Epidermal melanocyte (primary cell): Measurements from ENCODE around the gene DNM1.

Experiments
- DNase-seq: peaks from one replicate; pipeline ENCODE4 v3.0.0; 2011; ENCODE audit warnings: low spot score; ENCODE audit not compliant: insufficient read length

Gene DNM1

DNA sequence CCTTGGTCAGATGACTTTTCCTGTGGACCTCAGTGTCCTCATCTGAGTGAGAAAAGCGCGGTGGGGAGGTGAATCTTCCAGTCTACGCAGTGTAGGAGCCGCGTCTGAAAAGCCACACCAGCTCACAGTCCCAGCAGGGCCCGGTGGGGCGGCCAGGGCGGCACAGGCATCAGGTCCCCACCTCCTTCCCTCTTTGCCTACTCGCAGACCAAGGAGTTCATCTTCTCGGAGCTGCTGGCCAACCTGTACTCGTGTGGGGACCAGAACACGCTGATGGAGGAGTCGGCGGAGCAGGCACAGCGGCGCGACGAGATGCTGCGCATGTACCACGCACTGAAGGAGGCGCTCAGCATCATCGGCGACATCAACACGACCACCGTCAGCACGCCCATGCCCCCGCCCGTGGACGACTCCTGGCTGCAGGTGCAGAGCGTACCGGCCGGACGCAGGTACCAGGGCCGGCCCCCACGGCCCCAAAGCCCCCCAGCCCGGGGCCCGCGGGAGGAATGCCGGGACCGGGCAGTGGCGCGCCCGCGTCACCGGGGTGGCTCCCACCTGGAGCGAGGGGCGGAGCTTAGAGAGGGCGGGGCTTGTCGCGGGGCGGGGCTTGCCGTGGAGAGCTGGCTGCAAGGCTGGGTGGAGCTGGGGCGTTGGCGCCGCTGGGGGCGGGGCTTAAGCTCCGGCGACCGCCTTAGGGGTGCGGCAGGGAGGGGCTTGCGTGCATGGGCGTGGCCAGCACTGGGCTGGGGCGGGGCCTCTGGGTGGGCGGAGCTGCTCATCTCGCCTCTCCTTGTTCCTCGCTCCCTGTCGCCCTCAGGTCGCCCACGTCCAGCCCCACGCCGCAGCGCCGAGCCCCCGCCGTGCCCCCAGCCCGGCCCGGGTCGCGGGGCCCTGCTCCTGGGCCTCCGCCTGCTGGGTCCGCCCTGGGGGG lies 47.0 kb downstream of the DNM1 start:
- DNase-seq: peak; percentile 54

DNA sequence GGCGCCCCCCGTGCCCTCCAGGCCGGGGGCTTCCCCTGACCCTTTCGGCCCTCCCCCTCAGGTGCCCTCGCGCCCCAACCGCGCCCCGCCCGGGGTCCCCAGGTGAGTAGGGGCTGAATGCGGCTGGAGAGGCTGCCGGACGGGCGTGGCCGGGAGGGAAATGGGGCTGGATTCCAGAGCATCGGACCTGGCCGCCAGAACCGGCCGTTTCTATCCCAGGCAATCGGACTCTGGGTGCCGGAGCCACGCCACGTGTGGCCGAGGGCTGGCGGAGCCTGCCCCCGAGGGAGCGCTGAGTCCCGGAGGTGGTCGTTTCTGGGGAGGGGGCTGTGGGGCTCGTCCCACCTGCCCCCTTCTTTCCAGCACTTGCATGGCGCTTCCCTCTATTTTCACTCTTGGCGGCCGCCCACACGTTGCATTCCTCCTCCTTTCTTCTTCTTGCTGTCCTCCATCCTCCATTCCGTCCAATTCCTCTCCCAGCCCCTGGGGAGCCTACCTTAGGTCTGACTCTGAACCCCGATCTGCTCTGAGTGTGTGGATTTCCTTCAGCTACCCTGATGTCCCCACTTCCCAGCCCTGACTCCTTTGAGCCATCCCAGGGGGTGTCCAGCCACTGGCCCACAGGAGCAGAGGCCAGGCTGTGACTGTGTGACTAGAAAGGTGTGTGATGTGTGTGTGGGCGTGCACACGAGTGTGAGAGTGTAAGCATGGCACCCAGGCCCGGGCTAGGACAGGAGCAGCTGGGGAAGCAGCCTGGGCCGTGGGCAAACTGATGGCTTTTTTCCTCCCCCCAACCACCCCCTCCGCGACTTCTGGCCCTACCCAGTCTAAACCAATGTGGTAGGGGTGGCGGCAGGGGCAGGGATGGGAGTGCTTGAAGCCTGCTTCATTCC lies 47.9 kb downstream of the DNM1 start:
- DNase-seq: no peak

DNA sequence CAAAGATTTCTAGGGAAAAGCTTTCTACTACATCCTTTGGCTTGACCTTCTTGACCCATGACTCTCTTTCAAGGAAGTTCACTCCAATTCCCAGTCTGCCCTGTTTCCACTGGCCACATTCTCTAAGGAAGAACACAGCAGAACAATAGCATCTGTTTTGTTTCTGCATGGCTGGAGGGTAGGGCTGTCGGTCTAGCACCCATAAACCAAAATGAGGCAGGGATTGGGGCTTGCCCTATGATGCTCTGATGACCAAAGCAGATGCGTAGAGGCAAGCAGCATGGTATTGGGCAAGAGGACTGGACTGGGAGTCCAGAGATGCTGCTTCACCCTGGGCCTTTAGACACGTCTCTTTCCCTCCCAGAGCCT lies 48.5 kb downstream of the DNM1 start:
- no peak for DNase-seq

GRCh38 chr9:128252317-128253139 lies 49.3 kb downstream of the DNM1 start:
- no peak for DNase-seq

GRCh38 chr9:128253140-128253990 lies 50.2 kb downstream of the DNM1 start:
- no peak for DNase-seq

GRCh38 chr9:128253991-128254346 lies 50.8 kb downstream of the DNM1 start:
- no peak for DNase-seq

DNA sequence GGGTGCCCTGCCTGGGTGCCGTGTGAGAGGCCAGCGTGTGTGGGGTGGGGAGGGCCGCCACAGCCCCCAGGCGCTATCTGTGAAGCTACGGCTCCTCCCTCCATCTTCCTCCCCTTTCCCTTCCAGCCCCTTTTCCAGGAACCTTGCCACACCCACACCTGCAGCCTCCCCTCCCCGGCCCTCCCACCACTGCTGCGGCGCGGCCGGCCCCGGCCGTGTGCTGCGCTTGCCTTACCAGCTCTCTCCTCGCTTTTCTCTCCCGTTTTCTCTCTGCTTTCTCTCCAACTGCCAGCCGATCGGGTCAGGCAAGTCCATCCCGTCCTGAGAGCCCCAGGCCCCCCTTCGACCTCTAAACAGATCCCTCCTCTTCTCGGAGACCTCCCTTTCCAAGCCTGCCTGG lies 51.2 kb downstream of the DNM1 start:
- no peak for DNase-seq

DNA sequence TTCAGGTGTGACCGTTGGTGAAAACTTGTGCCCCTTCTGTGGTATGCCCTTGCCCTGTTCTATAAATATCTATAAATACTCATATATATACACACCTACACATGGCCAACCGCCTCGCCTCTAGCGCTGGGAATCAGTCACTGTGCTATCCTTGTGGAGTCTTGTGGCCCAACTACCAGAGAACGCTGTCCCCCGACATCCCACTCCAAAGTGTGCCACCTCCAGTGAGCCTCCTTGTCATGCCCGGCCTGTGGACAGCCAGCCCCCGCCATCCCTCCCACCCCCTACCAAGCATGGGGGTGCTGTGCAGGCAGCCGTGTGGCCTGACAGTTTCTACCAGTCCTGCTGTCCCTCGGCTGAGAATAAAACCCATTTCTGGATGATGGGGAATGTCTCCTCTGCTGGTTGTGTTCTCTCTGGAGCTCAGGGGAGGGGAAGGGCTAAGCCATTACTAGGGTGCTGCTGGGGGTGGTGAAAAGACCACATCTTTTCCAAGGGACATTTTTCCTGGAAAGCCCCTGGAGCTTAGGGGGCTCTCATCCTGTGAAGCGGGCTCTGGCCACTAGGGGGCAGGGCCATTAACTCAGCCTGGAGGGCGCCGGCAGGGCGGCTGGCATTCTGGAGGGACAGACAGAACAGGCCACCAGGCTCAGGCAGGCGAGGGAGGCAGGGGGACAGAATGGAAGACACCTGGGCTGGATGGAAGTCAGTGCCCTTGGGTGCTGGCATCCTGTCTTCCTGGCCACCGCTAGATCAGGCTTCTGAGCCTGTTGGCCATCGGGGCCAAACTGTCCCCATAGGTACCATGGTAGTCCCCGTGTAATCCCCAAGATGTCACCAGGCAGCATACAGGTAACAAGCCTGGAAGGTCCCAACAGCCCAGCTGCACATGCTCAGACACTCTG lies 51.9 kb downstream of the DNM1 start:
- peak; percentile 90 for DNase-seq

- no peak for DNase-seq
Measured at GRCh38 chr9:128257086-128257825, 54.1 kb downstream of the DNM1 start.

DNA sequence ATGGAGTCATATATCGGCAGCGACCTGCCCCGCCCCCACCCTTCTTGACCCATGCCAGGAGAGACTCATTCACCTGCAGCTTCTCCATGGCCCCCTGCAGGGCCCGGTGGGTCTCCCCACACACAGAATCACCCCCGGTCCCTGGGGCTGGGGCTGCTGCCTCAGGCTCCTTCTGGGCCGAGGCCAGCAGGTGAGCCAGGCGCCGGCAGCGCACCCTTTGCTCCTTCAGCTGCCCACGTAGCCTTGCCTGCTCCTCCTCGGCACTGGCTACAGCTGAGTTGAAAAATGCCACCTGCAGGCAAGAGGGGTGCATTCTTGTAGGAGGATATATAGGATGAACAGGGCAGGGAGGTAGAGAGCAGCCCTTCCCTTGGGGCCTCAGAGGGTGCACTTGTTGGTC lies 54.7 kb downstream of the DNM1 start:
- no peak for DNase-seq

- no peak for DNase-seq
Measured at GRCh38 chr9:128258326-128258725, 55.1 kb downstream of the DNM1 start.

- no peak for DNase-seq
Measured at GRCh38 chr9:128259156-128259555, 56.0 kb downstream of the DNM1 start.

DNA sequence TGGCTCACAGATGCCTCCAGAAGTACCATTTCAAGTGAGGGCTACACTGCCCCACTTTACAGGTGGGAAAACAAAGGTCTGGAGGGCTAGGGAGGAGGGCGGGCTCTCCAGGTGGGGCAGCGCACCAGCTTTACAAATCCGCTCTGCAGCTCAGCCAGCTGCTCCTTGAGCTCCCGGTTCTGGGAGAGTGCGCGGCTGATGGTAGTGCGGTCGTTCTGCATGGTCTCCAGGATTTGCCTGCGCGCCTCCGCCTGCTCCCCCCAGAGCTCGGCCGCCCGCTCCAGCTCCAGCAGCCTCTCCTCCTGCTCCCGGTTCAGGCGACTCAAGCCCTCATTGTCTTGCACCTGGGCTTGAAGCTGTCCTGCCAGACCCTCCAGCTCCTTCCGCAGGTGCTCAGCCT lies 57.2 kb downstream of the DNM1 start:
- no peak for DNase-seq

DNA sequence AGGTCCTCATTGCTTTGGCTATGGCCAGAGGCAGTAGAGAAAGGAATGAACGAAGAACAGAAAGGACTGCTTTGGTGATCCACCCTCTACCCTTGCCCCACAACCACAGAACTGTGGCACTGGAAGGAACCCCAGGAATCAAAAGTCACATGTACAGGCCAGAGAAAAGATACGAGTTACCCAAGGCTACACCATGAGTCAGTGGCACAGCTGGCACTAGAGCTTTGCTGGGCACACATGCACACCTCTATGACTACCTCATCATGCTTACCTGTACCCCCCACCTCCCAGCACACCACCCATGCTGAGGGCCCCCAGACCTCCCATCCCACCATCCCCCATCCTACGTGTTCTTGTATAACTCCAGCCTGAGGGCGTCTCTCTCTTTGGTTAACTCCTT lies 59.5 kb downstream of the DNM1 start:
- no peak for DNase-seq

DNA sequence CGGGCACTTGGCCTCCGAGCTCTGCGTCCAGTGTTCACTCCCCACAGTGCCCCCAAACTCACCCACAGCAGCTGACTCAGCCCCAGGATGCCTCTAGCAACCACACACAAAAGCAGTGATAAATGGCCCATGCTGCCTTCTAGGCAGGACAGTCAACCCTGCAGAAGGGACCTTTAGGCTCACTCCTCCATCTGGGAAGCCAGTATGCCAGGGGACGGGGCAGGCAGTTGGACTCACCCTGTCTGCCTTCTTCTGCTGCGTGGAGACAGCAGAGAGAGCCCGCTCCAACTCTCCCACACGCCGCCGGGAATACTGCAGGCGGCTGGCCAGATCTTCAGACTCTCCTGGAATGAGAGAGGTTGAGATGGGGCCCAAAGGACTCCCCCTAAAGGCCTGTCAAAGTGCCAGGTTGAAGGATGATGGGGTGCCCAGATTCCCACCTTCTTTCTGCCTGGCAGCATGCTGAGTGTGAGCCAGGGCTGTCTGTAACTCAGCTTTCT lies 62.2 kb downstream of the DNM1 start:
- no peak for DNase-seq

DNA sequence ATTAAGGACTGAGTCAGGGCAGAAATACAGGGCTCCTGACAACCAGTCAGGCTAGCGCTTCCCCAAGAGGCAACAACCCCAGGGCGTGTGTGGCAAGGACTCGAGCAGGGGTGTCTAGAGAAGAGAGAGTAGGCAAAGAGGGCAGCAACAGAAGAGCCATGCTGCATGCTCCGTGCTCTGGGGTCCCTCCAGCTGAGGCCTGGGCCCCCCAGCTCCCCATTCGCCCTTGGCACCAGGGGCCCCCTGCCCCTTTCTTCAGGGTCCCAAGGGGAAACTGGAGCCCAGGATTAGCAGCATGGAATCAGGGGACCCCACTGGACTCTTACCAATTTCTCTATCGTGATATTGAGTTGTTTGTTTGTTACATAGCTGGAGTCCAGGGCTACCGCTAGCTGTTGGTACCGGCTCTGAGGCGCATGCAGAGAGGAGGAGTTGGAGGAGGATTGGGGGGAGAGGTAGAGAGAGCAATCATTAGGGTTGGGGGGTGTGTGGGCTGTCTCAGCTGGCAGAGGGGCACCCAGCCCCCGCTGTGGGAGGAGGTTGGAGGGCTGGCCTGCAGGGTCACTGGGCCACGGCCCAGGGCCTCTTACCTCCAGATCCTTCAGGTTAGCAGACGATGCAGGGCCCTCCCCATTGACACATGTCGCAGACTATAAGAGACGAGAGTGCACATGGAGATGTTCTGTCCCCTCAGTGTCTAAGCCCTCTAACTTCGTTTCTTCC lies 63.9 kb downstream of the DNM1 start:
- DNase-seq: no peak

DNA sequence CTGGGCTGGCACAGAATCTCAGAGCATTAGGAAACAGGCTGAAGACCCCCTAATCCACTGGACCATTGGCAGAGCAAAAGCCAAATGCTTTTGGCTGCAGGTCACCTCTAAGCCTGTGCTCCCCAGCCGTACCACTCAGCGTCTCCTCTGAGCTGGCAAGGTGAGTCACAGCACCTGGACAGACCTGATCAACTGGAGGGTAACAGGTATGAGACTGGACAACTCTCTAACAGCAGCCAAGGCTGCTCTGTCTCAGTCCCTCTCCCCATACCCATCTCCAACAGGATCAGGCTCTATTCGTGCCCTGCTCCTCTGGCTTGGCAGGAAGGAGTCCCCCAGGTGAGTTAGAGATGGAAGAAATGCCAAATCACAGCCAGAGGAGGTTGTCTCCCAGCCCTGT lies 67.9 kb downstream of the DNM1 start:
- DNase-seq: no peak

DNA sequence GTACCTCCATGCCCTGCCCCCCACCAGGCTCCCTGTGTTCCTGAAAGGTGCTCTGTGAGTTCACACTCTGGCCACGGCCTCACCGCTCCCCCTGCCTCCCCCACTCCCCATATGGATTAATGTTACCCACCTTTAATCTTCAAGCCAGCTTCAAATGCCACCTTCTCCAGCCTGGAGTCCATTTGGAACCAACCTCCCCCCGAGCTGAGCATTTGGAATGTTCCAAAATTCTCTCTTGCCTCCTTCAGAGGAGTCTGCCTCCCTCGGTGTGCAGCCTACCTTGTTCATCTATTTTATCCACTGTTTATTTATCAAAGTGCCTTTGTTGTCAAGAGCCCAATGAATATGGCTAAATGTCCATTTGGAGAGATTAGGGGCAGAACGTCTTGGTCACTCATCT lies 68.3 kb downstream of the DNM1 start:
- no peak for DNase-seq
